Left forelimb (tissue), 1 donor: ENCODE measurements around the gene SETD1A.
A peak's percentile ranks its signal among the peaks of the same experiment; 100 is the strongest.

Experiments
- DNase-seq: peaks from one replicate; pipeline ENCODE4 v3.0.0-alpha.2; 2018; ENCODE audit warnings: low spot score

SETD1A gene

DNA sequence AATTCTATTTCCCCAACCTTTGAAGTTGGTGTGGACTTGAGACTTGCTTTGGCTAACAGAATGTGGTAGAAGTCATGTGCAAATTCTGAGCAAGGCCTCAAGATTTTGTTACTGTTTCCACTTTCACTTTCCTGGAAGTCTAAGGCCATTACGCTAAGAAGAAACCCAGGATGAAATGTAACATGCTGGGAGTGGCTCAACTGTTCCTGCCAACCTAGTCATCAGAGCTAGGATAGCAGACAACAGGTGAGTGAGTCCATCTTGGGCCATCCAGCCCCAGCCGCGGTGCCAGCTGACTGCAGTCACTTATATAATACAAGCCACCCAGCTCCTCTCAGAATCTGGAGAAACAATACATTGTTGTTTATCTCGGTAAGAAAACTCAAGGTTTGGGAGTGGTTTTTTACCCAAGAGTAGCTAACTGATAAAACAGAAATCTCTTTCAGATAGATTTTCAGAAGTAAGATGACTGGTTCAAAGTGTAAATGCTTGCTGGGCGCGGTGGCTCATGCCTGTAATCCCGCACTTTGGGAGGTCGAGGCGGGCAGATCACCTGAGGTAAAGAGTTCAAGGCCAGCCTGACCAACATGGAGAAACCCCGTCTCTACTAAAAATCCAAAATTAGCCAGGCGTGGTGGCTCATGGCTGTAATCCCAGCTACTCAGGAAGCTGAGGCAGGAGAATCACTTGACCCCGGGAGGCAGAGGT, 65.1 kb downstream of the SETD1A start:
- no peak for DNase-seq

DNA sequence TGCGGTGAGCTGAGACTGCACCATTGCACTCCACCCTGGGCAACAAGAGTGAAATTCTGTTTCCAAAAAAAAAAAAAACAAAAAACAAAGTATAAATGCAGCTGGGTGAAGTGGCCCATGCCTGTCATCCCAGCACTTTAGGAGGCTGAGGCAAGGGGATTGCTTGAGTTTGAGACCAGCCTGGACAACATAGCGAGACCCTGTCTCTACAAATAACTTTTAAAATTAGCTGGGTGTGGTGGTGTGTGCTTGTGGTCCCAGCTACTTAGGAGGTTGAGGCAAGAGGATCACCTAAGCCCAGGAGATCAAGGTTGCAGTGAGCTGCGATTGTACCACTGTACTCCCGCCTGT, 65.7 kb downstream of the SETD1A start:
- no peak for DNase-seq

GRCh38 chr16:31023627-31024226, 66.2 kb downstream of the SETD1A start:
- DNase-seq, result no peak

- no peak for DNase-seq
Measured at GRCh38 chr16:31025339-31025738, 67.8 kb downstream of the SETD1A start.

DNA sequence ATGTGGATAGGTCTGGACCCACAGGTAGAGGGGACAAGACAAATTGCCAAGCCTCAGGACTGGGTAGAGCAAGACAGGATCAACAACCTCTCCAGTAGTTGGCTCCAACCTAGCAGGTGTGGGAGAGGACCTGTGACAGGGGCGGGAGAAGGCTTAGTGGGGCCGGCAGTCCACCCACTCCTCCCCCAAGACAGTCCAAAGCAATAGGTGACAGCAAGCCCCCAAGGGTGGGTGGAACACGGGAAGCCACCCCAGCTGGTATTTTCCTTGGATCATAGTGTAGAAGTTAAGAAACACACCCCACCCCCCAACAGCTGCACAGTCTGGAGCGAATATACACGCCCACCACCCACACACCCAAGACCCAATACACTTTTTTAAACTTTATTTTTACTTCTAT, 71.7 kb downstream of the SETD1A start:
- no peak for DNase-seq

- DNase-seq, result no peak
Measured at GRCh38 chr16:31031276-31031675, 73.7 kb downstream of the SETD1A start.

- peak; percentile 98 for DNase-seq
Measured at GRCh38 chr16:31032736-31033708, 75.5 kb downstream of the SETD1A start, which contains the start of gene STX4. Gene STX4, plus strand, starts transcription at chr16:31033558. Its CDS starts 248 bp downstream, at chr16:31033806.

DNA sequence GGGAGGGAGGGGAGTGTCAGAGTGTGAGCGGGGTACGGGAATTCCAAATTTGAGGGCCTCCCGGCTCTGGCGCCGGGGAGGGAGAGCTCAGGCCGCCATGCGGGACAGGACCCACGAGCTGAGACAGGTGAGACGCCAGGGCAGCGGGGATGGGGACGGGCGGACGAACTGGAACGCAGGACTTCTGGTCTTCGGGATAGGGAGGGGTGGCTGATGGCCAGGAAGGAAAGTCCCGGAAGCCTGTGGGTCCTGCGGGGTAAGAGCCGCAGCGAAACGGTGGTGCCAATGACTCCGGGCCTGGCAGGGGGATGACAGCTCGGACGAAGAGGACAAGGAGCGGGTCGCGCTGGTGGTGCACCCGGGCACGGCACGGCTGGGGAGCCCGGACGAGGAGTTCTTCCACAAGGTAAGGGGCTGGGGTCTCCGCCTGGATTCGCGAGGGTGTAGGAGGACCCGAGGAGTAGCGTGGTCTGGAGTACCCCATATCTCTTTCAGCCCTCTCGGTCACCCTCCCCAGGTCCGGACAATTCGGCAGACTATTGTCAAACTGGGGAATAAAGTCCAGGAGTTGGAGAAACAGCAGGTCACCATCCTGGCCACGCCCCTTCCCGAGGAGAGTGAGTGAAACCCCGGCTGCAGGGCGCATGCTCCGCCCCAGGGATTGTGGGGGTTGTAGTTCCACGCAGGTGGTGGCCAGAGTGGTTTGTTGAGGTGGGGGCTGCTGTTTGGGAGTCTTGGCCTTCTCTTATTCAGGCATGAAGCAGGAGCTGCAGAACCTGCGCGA, 76.3 kb downstream of the SETD1A start:
- DNase-seq, result peak; percentile 91
